Calu3 (cell line): Measurements from ENCODE around the gene CCR6. TPM values are rescaled to one million over a fixed set of nuclear protein-coding genes. Genes with fewer than 3 reads are reported as not detected.

Experiments
- Bru-seq: library from RNA; stranded (reverse); fragments of 400-500 nt; gene quantifications from one replicate; lab custom pipeline; 2021; lab: Mats Ljungman, UMichigan
- BruChase-seq, 2 experiments: library from RNA; stranded (reverse); fragments of 400-500 nt; gene quantifications; one replicate each; lab custom pipeline; 2021; lab: Mats Ljungman, UMichigan
- BruUV-seq: library from RNA; stranded (reverse); fragments of 400-500 nt; replicated peaks from 2 replicates; lab custom pipeline; 2021; lab: Mats Ljungman, UMichigan
- CTCF ChIA-PET: fragments of 300-600 bp; sonication (Branson Sonifier 250); formaldehyde crosslinking; loops from one replicate; lab custom pipeline; 2022; ENCODE audit warnings: antibody characterized with exemption; lab: Charles Lee
- DNase-seq: peaks from one replicate; pipeline ENCODE4 v3.0.0; 2022
- H3K27ac Mint-ChIP-seq: one replicate; pipeline ENCODE4 v1.8.0; 2022; ENCODE audit warnings: mixed read lengths; ENCODE audit not compliant: unreplicated experiment
- H3K27me3 Mint-ChIP-seq: one replicate; pipeline ENCODE4 v1.8.0; 2022; ENCODE audit warnings: mixed read lengths; ENCODE audit not compliant: unreplicated experiment
- H3K36me3 Mint-ChIP-seq: one replicate; pipeline ENCODE4 v1.8.0; 2022; ENCODE audit warnings: mild to moderate bottlenecking, moderate library complexity, mixed read lengths; ENCODE audit not compliant: insufficient read depth, unreplicated experiment
- H3K4me1 Mint-ChIP-seq: one replicate; pipeline ENCODE4 v1.8.0; 2022; ENCODE audit warnings: mild to moderate bottlenecking, low read depth, mixed read lengths; ENCODE audit not compliant: unreplicated experiment
- H3K4me3 Mint-ChIP-seq: one replicate; pipeline ENCODE4 v1.8.0; 2022; ENCODE audit warnings: mild to moderate bottlenecking, low read depth, moderate library complexity, mixed read lengths; ENCODE audit not compliant: unreplicated experiment
- H3K9me3 Mint-ChIP-seq: one replicate; pipeline ENCODE4 v1.8.0; 2022; ENCODE audit warnings: low read depth, mixed read lengths; ENCODE audit not compliant: unreplicated experiment
- intact Hi-C: fragments of 100-400 bp; cut with micrococcal nuclease; formaldehyde crosslinking; loops from one replicate; pipeline ENCODE4 v1.10.0; 2022; ENCODE audit not compliant: unreplicated experiment
- long read RNA-seq: library from polyadenylated mRNA; stranded (forward); transcript quantifications from one replicate; pipeline ENCODE4 v2.0.0, GENCODE V29; 2022
- total RNA-seq: library from RNA; stranded (reverse); gene quantifications from 2 replicates; pipeline ENCODE4 v1.2.3, GENCODE V29; 2022
- TF ChIP-seq, protein P1 (sequence below): fragments of 200-600 bp; IDR thresholded peaks from one replicate; pipeline ENCODE4 v1.8.0; 2022; ENCODE audit warnings: antibody characterized with exemption; ENCODE audit not compliant: unreplicated experiment

The CCR6 gene
- total RNA-seq (not detected in 2 replicates), Bru-seq, nascent RNA (percentile 17 among the genes with signal in this experiment), BruChase-seq, experiment 1, labeled RNA remaining after a 6-hour chase (percentile 15 among the genes with signal in this experiment), BruChase-seq, experiment 2, labeled RNA remaining after a 2-hour chase (not detected)
- long read RNA-seq, partial matches to known transcripts, result 0 of 1 reads
- long read RNA-seq, other reads (novel, unspliced or antisense), result 1 of 1 reads

- intact Hi-C loops, result no loop called here
- Mint-ChIP-seq H3K27ac (no peak within 1 kb of the TSS), H3K27me3 (peaks cover 48% of the 10 kb centered on the region), H3K36me3 (no peaks in the 10 kb centered on the region), H3K4me3 (no peak within 1 kb of the TSS), H3K9me3 (no peaks in the 10 kb centered on the region), H3K4me1 (peaks cover 5% of the 10 kb centered on the region)
- TF ChIP-seq, protein P1, sequence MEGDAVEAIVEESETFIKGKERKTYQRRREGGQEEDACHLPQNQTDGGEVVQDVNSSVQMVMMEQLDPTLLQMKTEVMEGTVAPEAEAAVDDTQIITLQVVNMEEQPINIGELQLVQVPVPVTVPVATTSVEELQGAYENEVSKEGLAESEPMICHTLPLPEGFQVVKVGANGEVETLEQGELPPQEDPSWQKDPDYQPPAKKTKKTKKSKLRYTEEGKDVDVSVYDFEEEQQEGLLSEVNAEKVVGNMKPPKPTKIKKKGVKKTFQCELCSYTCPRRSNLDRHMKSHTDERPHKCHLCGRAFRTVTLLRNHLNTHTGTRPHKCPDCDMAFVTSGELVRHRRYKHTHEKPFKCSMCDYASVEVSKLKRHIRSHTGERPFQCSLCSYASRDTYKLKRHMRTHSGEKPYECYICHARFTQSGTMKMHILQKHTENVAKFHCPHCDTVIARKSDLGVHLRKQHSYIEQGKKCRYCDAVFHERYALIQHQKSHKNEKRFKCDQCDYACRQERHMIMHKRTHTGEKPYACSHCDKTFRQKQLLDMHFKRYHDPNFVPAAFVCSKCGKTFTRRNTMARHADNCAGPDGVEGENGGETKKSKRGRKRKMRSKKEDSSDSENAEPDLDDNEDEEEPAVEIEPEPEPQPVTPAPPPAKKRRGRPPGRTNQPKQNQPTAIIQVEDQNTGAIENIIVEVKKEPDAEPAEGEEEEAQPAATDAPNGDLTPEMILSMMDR, result no peak
- DNase-seq, result no peak
- CTCF ChIA-PET, result interaction anchor here (1.9 kb wide), 1 partner anchor 19 kb away, joined by 6 read pairs; no protein-coding TSS in a partner anchor
- no TSS peak for BruUV-seq
Measured at GRCh38 chr6:167122827-167123657, at the start of gene CCR6. TSS of gene CCR6 (plus strand) at chr6:167123096. CDS start at chr6:167136135, 13,039 bp downstream.

- TF ChIP-seq, protein P1, result no peak
- Mint-ChIP-seq H3K9me3 (no peaks in the 10 kb centered on the region), H3K36me3 (no peaks in the 10 kb centered on the region), H3K4me3 (no peak overlapping the region), H3K27ac (no peak overlapping the region), H3K4me1 (no peaks in the 10 kb centered on the region), H3K27me3 (peaks cover 57% of the 10 kb centered on the region)
- intact Hi-C loops, result no loop called here
- CTCF ChIA-PET, result no interaction called here
- no TSS peak for BruUV-seq
- no peak for DNase-seq
Measured at GRCh38 chr6:167073679-167074274, 49.1 kb upstream of the CCR6 start.

- DNase-seq, result no peak
- CTCF ChIA-PET, result no interaction called here
- H3K27ac Mint-ChIP-seq, result no peak overlapping the region
- no TSS peak for BruUV-seq
- H3K27me3 Mint-ChIP-seq, result peaks cover 21% of the 10 kb centered on the region
- H3K36me3 Mint-ChIP-seq, result no peaks in the 10 kb centered on the region
- no peaks in the 10 kb centered on the region for H3K9me3 Mint-ChIP-seq
- H3K4me1 Mint-ChIP-seq, result no peaks in the 10 kb centered on the region
- TF ChIP-seq, protein P1, result no peak
- no peak overlapping the region for H3K4me3 Mint-ChIP-seq
- intact Hi-C loops, result no loop called here
Measured at GRCh38 chr6:167077241-167077932, 45.5 kb upstream of the CCR6 start.

DNA sequence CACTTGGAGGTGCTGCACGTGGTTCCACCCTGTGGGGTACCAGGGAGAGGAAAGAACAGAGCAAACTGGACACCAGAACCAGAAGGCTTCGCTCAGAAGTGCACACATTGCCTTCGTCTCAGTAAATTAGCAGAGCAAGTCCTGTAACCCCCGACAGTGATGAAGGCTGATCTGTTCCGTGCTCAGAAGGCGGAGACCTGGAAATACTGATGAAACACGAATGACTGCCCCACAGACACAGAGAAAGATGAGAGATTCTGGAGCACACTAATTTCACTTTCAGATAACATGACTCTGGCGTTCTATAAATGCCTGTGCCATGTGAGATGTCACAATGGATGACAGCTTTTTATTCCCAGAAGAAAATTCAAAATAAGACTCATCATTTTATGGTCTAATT, 44.2 kb upstream of the CCR6 start:
- no peak overlapping the region for H3K27ac Mint-ChIP-seq
- H3K9me3 Mint-ChIP-seq, result peaks cover 1% of the 10 kb centered on the region
- no peak for DNase-seq
- TF ChIP-seq, protein P1, result no peak
- no peak overlapping the region for H3K4me3 Mint-ChIP-seq
- intact Hi-C loops, result no loop called here
- no peaks in the 10 kb centered on the region for H3K36me3 Mint-ChIP-seq
- H3K27me3 Mint-ChIP-seq, result peaks cover 16% of the 10 kb centered on the region
- BruUV-seq, result no TSS peak
- CTCF ChIA-PET, result no interaction called here
- H3K4me1 Mint-ChIP-seq, result no peaks in the 10 kb centered on the region
